H9 (cell line): ENCODE results near the gene ATP8B4. TPM values are rescaled to one million over a fixed set of nuclear protein-coding genes. Genes with fewer than 3 reads are reported as not detected.

Source experiments
- DNase-seq: peaks from one replicate; pipeline ENCODE4 v3.0.0-alpha.2; 2017
- H2AFZ ChIP-seq: one replicate; pipeline ENCODE4 v1.6.1; 2013; ENCODE audit warnings: mild to moderate bottlenecking, low read length, control low read depth, moderate library complexity
- H2AK5ac ChIP-seq: 2 replicates; pipeline ENCODE4 v1.6.1; 2013; ENCODE audit warnings: low read length, control low read depth, mixed read lengths; ENCODE audit not compliant: insufficient read length
- H2BK120ac ChIP-seq: one replicate; pipeline ENCODE4 v1.6.1; 2013; ENCODE audit warnings: low read depth, mild to moderate bottlenecking, low read length, control low read depth, inconsistent platforms; ENCODE audit not compliant: poor library complexity, severe bottlenecking
- H2BK12ac ChIP-seq: 2 replicates; pipeline ENCODE4 v1.6.1; 2013; ENCODE audit warnings: low read length, control low read depth, mixed read lengths, low read depth; ENCODE audit not compliant: insufficient read length
- H2BK15ac ChIP-seq: 2 replicates; pipeline ENCODE4 v1.6.1; 2013; ENCODE audit warnings: low read depth, low read length, control low read depth
- H2BK20ac ChIP-seq: one replicate; pipeline ENCODE4 v1.6.1; 2013; ENCODE audit warnings: low read depth, mild to moderate bottlenecking, low read length, control low read depth, inconsistent platforms; ENCODE audit not compliant: poor library complexity, severe bottlenecking
- H2BK5ac ChIP-seq: 2 replicates; pipeline ENCODE4 v1.6.1; 2013; ENCODE audit warnings: low read length, control low read depth, mixed read lengths; ENCODE audit not compliant: insufficient read length
- H3K14ac ChIP-seq: 2 replicates; pipeline ENCODE4 v1.6.1; 2013; ENCODE audit warnings: low read length, control low read depth; ENCODE audit not compliant: insufficient read depth
- H3K18ac ChIP-seq: 2 replicates; pipeline ENCODE4 v1.6.1; 2013; ENCODE audit warnings: low read depth, mild to moderate bottlenecking, mixed read lengths, low read length, control low read depth; ENCODE audit not compliant: insufficient read length
- H3K23ac ChIP-seq: 2 replicates; pipeline ENCODE4 v1.6.1; 2013; ENCODE audit warnings: low read length, control low read depth, mixed read lengths, low read depth; ENCODE audit not compliant: insufficient read length
- H3K23me2 ChIP-seq: 2 replicates; pipeline ENCODE4 v1.6.1; 2013; ENCODE audit warnings: low read depth, mild to moderate bottlenecking, mixed read lengths, low read length, control low read depth; ENCODE audit not compliant: insufficient read length, poor library complexity, severe bottlenecking
- H3K27ac ChIP-seq: 2 replicates; pipeline ENCODE4 v1.5.1; 2013; ENCODE audit warnings: low read length, control low read depth, mixed read lengths, low read depth; ENCODE audit not compliant: insufficient read length
- H3K27me3 ChIP-seq: 2 replicates; pipeline ENCODE4 v1.6.1; 2013; ENCODE audit warnings: low read length, control low read depth, inconsistent platforms; ENCODE audit not compliant: insufficient read depth
- H3K4ac ChIP-seq: 2 replicates; pipeline ENCODE4 v1.6.1; 2013; ENCODE audit warnings: low read depth, mild to moderate bottlenecking, control low read depth, inconsistent platforms, low read length, moderate library complexity
- H3K4me1 ChIP-seq: 2 replicates; pipeline ENCODE4 v1.6.1; 2013; ENCODE audit warnings: low read length, control low read depth, inconsistent platforms; ENCODE audit not compliant: insufficient read depth
- H3K4me2 ChIP-seq: 2 replicates; pipeline ENCODE4 v1.6.1; 2013; ENCODE audit warnings: low read length, control low read depth, mixed read lengths; ENCODE audit not compliant: insufficient read length, insufficient read depth
- H3K56ac ChIP-seq: 2 replicates; pipeline ENCODE4 v1.6.1; 2013; ENCODE audit warnings: low read depth, mild to moderate bottlenecking, mixed read lengths, low read length, control low read depth; ENCODE audit not compliant: insufficient read length
- H3K79me1 ChIP-seq: 2 replicates; pipeline ENCODE4 v1.6.1; 2013; ENCODE audit warnings: low read depth, mild to moderate bottlenecking, moderate library complexity, low read length, control low read depth, inconsistent platforms; ENCODE audit not compliant: insufficient read depth, poor library complexity, severe bottlenecking
- H3K79me2 ChIP-seq: 2 replicates; pipeline ENCODE4 v1.6.1; 2013; ENCODE audit warnings: low read length, control low read depth, inconsistent platforms; ENCODE audit not compliant: insufficient read depth
- H3K9ac ChIP-seq: 2 replicates; pipeline ENCODE4 v1.6.1; 2013; ENCODE audit warnings: low read length, control low read depth, mixed read lengths; ENCODE audit not compliant: insufficient read length; ENCODE audit errors: extremely low read depth
- H3K9me3 ChIP-seq: one replicate; pipeline ENCODE4 v1.6.1; 2013; ENCODE audit warnings: low read depth, low read length, inconsistent platforms; ENCODE audit not compliant: control insufficient read depth
- H3T11ph ChIP-seq: one replicate; pipeline ENCODE4 v1.6.1; 2013; ENCODE audit warnings: mild to moderate bottlenecking, low read length, control low read depth, inconsistent platforms
- H4K20me1 ChIP-seq: one replicate; pipeline ENCODE4 v1.6.1; 2013; ENCODE audit not compliant: control insufficient read depth, insufficient read length, insufficient read depth
- H4K5ac ChIP-seq: 2 replicates; pipeline ENCODE4 v1.6.1; 2013; ENCODE audit warnings: low read depth, mild to moderate bottlenecking, mixed read lengths, low read length, control low read depth; ENCODE audit not compliant: insufficient read length
- H4K8ac ChIP-seq: replicated peaks from 2 replicates; pipeline ENCODE4 v1.6.1; 2013; ENCODE audit warnings: low read length, control low read depth, mixed read lengths, low read depth; ENCODE audit not compliant: insufficient read length
- H4K91ac ChIP-seq: 2 replicates; pipeline ENCODE4 v1.6.1; 2013; ENCODE audit warnings: low read depth, mild to moderate bottlenecking, moderate library complexity, mixed read lengths, low read length, control low read depth; ENCODE audit not compliant: insufficient read length
- H3K27ac Mint-ChIP-seq, 3 experiments: 2 replicates in 2 of 3; 3 replicates in 1 of 3; pipeline ENCODE4 v1.8.0; 2020 to 2021; ENCODE audit warnings: mixed read lengths in 3 of 3, mild to moderate bottlenecking in 1 of 3, moderate library complexity in 1 of 3
- H3K27me3 Mint-ChIP-seq: 2 replicates; pipeline ENCODE4 v1.8.0; 2021; ENCODE audit warnings: low read depth, mild to moderate bottlenecking, moderate library complexity, mixed read lengths
- H3K36me3 Mint-ChIP-seq, 3 experiments: 2 replicates in 2 of 3; 3 replicates in 1 of 3; pipeline ENCODE4 v1.8.0; 2020 to 2021; ENCODE audit warnings: low read depth in 3 of 3, mixed read lengths in 3 of 3; ENCODE audit not compliant: insufficient read depth in 1 of 3
- H3K4me1 Mint-ChIP-seq, 2 experiments: 2 replicates each; pipeline ENCODE4 v1.8.0; 2020; ENCODE audit warnings: mixed read lengths in 2 of 2
- H3K4me3 Mint-ChIP-seq, 2 experiments: 2 replicates in 1 of 2; 3 replicates in 1 of 2; pipeline ENCODE4 v1.8.0; 2020 to 2021; ENCODE audit warnings: mild to moderate bottlenecking in 2 of 2, mixed read lengths in 2 of 2, moderate library complexity in 1 of 2
- H3K9me3 Mint-ChIP-seq, 2 experiments: 2 replicates in 1 of 2; 3 replicates in 1 of 2; pipeline ENCODE4 v1.8.0; 2020; ENCODE audit warnings: mild to moderate bottlenecking in 2 of 2, mixed read lengths in 2 of 2, moderate library complexity in 1 of 2
- WGBS: extraction: QIAGEN DNeasy Blood & Tissue Kit; methylation state at CpG from one replicate; pipeline ENCODE4 v1.1.7; 2013; ENCODE audit warnings: missing lambda C conversion rate, low lambda C conversion rate, mixed read lengths; ENCODE audit not compliant: insufficient read length; ENCODE audit errors: extremely low coverage; 5-methylcytosine and 5-hydroxymethylcytosine counted together
- total RNA-seq: library from RNA; stranded (reverse); gene quantifications from 2 replicates; pipeline ENCODE4 v1.2.1, GENCODE V29; 2021
- TF ChIP-seq, protein P1 (sequence below): fragments of 200-600 bp; sonication (generic); conservative IDR thresholded peaks from 3 replicates; pipeline ENCODE4 v1.8.0; 2021; ENCODE audit warnings: antibody characterized with exemption, mild to moderate bottlenecking

ATP8B4 gene
- total RNA-seq, 1 experiment from 2014 or later = 0.52 TPM

DNA sequence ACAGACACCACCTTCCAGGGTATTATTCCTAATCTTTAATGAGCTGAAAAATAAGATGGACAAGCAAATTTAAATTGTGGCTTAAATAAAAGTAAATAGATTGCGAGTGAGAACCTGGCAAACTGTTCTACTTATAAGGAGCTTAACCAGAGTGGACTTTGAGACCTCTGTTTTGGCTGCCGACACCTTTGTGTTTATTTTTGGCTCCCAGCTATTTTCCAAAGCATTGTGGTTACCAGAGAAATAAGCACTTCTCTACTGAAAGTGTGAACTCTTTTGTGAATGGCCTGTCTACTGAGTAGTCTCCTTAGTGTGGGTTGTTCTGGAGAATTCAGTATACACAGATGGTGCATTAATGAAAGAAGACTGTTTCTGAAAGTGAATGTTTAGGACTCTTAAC lies 109.4 kb downstream of the ATP8B4 start:
- Histone ChIP-seq H2AK5ac (no peak overlapping the region), H4K8ac (no peak overlapping the region), H3K4ac (no peak overlapping the region), H3K27me3 (no peaks in the 10 kb centered on the region), H4K5ac (no peak overlapping the region), H2BK15ac (no peak overlapping the region), H4K91ac (no peak overlapping the region), H3K14ac (no peak overlapping the region), H4K20me1 (no peaks in the 10 kb centered on the region), H3K4me1 (no peaks in the 10 kb centered on the region), H2BK5ac (no peak overlapping the region), H2BK20ac (no peak overlapping the region), H3K79me1 (no peaks in the 10 kb centered on the region), H3K23ac (no peak overlapping the region), H2AFZ (no peak overlapping the region), H3T11ph (no peak overlapping the region), H2BK12ac (no peak overlapping the region), H3K4me2 (no peak overlapping the region), H3K18ac (no peak overlapping the region), H3K9me3 (no peaks in the 10 kb centered on the region), H3K56ac (no peak overlapping the region), H2BK120ac (no peak overlapping the region), H3K27ac (no peak overlapping the region), H3K23me2 (no peaks in the 10 kb centered on the region), H3K79me2 (no peaks in the 10 kb centered on the region), H3K9ac (no peak overlapping the region)
- H3K4me1 Mint-ChIP-seq = peaks cover 7 to 9% of the 10 kb centered on the region in 2 experiments
- no peaks in the 10 kb centered on the region for H3K27me3 Mint-ChIP-seq
- DNase-seq = no peak
- no peak overlapping the region for H3K27ac Mint-ChIP-seq
- H3K9me3 Mint-ChIP-seq = no peaks in the 10 kb centered on the region
- no CpG with 5 or more reads among the region's 2 CpGs for WGBS
- H3K36me3 Mint-ChIP-seq = no peaks in the 10 kb centered on the region
- TF ChIP-seq, protein P1, sequence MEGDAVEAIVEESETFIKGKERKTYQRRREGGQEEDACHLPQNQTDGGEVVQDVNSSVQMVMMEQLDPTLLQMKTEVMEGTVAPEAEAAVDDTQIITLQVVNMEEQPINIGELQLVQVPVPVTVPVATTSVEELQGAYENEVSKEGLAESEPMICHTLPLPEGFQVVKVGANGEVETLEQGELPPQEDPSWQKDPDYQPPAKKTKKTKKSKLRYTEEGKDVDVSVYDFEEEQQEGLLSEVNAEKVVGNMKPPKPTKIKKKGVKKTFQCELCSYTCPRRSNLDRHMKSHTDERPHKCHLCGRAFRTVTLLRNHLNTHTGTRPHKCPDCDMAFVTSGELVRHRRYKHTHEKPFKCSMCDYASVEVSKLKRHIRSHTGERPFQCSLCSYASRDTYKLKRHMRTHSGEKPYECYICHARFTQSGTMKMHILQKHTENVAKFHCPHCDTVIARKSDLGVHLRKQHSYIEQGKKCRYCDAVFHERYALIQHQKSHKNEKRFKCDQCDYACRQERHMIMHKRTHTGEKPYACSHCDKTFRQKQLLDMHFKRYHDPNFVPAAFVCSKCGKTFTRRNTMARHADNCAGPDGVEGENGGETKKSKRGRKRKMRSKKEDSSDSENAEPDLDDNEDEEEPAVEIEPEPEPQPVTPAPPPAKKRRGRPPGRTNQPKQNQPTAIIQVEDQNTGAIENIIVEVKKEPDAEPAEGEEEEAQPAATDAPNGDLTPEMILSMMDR = no peak
- no peak overlapping the region for H3K4me3 Mint-ChIP-seq
